ENCODE data around the gene IARS1. TPM values are rescaled to one million over a fixed set of nuclear protein-coding genes. Genes with fewer than 3 reads are reported as not detected.

IARS1 gene
- total and polyA plus RNA-seq, 10 of the 15 experiments (the other 5 are each of a cell fraction or from before 2014, with no cell fraction given): 71.0 to 227 (median 153) TPM

GRCh38 chr9:92325269-92325990 lies 31.9 kb upstream of the IARS1 start, which contains the start of the genes CENPP and NOL8 (continued):
- TF ChIP-seq BMI1 (IDR thresholded peaks at IDR 0.05; ENCODE audit: borderline replicate concordance) (0 out of 2 replicates have a peak, but pooled peaks have one; percentile 33), SKIL (IDR thresholded peaks at IDR 0.05; ENCODE audit: low read depth, poor library complexity, severe bottlenecking) (peak; percentile 90), NBN (IDR thresholded peaks at IDR 0.05) (peak; percentile 99), CREB1 (IDR thresholded peaks at IDR 0.05; ENCODE audit: low read depth) (peak; percentile 49), HDAC6 (IDR thresholded peaks at IDR 0.05; ENCODE audit: unreplicated experiment) (no peak), ZZZ3 (IDR thresholded peaks at IDR 0.05; ENCODE audit: control insufficient read depth, insufficient read length, low read depth) (peak; percentile 72), TAF1 (IDR thresholded peaks at IDR 0.05; ENCODE audit: borderline replicate concordance, low read depth, low read length) (peak; percentile 96), PML (IDR thresholded peaks at IDR 0.05; ENCODE audit: low read length) (peak; percentile 84), HDGF (IDR thresholded peaks at IDR 0.05) (peak; percentile 23; the same call in 1 of the 2 replicates), SIN3A (IDR thresholded peaks at IDR 0.05; ENCODE audit: low read depth, low read length) (peak; percentile 99), CHD1 (IDR thresholded peaks at IDR 0.05; ENCODE audit: low read depth, low read length) (peak; percentile 98), MEF2A (IDR thresholded peaks at IDR 0.05; ENCODE audit: insufficient read depth, low read depth, low read length) (no peak), WRNIP1 (IDR thresholded peaks at IDR 0.05; ENCODE audit: borderline replicate concordance, low read depth, low read length) (peak; percentile 95; the same call in 1 of the 2 replicates), KDM1A (IDR thresholded peaks at IDR 0.05; ENCODE audit: borderline replicate concordance) (no peak), ZNF274 (IDR thresholded peaks at IDR 0.05; ENCODE audit: insufficient read depth, insufficient read length) (no peak), YBX1 (IDR thresholded peaks at IDR 0.05) (no peak), NKRF (conservative IDR thresholded peaks at IDR 0.05) (no peak; the same call in none of the 2 replicates), EZH2 (IDR thresholded peaks at IDR 0.05; ENCODE audit: borderline replicate concordance, control insufficient read depth, low read depth, low read length) (no peak), ZNF207 (IDR thresholded peaks at IDR 0.05; ENCODE audit: borderline replicate concordance) (peak; percentile 96), POLR2A (IDR thresholded peaks at IDR 0.05; ENCODE audit: low read depth, low read length) (peak; percentile 88), ESRRA (IDR thresholded peaks at IDR 0.05; ENCODE audit: low read length) (no peak), ETV6 (conservative IDR thresholded peaks at IDR 0.05 in 1 of 2, IDR thresholded peaks at IDR 0.05 in 1 of 2; ENCODE audit: borderline replicate concordance in 1 of 2, low read depth in 1 of 2) (peak in 1 of 2 experiments; percentile 44; a peak in 1 of 4 replicates)
- TF ChIP-seq, protein P1, sequence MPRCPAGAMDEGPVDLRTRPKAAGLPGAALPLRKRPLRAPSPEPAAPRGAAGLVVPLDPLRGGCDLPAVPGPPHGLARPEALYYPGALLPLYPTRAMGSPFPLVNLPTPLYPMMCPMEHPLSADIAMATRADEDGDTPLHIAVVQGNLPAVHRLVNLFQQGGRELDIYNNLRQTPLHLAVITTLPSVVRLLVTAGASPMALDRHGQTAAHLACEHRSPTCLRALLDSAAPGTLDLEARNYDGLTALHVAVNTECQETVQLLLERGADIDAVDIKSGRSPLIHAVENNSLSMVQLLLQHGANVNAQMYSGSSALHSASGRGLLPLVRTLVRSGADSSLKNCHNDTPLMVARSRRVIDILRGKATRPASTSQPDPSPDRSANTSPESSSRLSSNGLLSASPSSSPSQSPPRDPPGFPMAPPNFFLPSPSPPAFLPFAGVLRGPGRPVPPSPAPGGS (IDR thresholded peaks at IDR 0.05; ENCODE audit: borderline replicate concordance, insufficient read depth, low read depth, low read length, poor library complexity, severe bottlenecking): no peak
- TF ChIP-seq, protein P2, sequence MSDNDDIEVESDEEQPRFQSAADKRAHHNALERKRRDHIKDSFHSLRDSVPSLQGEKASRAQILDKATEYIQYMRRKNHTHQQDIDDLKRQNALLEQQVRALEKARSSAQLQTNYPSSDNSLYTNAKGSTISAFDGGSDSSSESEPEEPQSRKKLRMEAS (IDR thresholded peaks at IDR 0.05; ENCODE audit: low read depth, low read length): peak; percentile 93
